ENCODE measurements around the gene RNF10.

GRCh38 chr12:120500581-120500980, 33.6 kb upstream of the RNF10 start:
- TF ChIP-seq CTCF (IDR thresholded peaks at IDR 0.05; ENCODE audit: poor library complexity): no peak
- no peak for TF ChIP-seq EZH2phosphoT487 (IDR thresholded peaks at IDR 0.05; ENCODE audit: low read depth, severe bottlenecking, unreplicated experiment)

Data from hepatocyte (in vitro differentiated cells).